SU-DHL-6 (cell line): ENCODE measurements around the gene ETFB.

Source experiments
- H2AFZ ChIP-seq: fragments of 200-600 bp; sonication (generic); 2 replicates; pipeline ENCODE4 v1.6.1; 2014; ENCODE audit warnings: low read depth, mild to moderate bottlenecking, moderate library complexity, mixed read lengths, antibody characterized with exemption, low read length; ENCODE audit not compliant: severe bottlenecking
- H3F3A ChIP-seq: fragments of 200-600 bp; shearing (Covaris generic); 2 replicates; pipeline ENCODE4 v1.6.0; 2016; ENCODE audit warnings: antibody characterized with exemption, mild to moderate bottlenecking; ENCODE audit not compliant: insufficient read depth
- H3K27ac ChIP-seq: fragments of 200-600 bp; sonication (generic); 2 replicates; pipeline ENCODE4 v1.5.1; 2016; ENCODE audit warnings: low read depth, mild to moderate bottlenecking, low read length, moderate library complexity, mixed read lengths
- H3K27me3 ChIP-seq: fragments of 200-600 bp; sonication (generic), shearing (Covaris generic); 2 replicates; pipeline ENCODE4 v1.6.0; 2014; ENCODE audit warnings: mild to moderate bottlenecking, low read length
- H3K36me3 ChIP-seq: fragments of 200-600 bp; sonication (generic); 2 replicates; pipeline ENCODE4 v1.6.1; 2014; ENCODE audit warnings: mild to moderate bottlenecking, low read length, mixed read lengths
- H3K4me2 ChIP-seq: fragments of 300-600, 200-600 bp; shearing (Covaris generic), sonication (generic); 2 replicates; pipeline ENCODE4 v1.6.0; 2014; ENCODE audit warnings: low read length, low read depth, mild to moderate bottlenecking; ENCODE audit not compliant: poor library complexity, severe bottlenecking
- H3K4me3 ChIP-seq: fragments of 200-600 bp; sonication (generic); 2 replicates; pipeline ENCODE4 v1.5.1; 2014; ENCODE audit warnings: antibody characterized with exemption, low read length, mild to moderate bottlenecking, mixed read lengths; ENCODE audit not compliant: insufficient read depth, poor library complexity, severe bottlenecking
- H3K79me2 ChIP-seq: fragments of 200-600 bp; sonication (generic); 2 replicates; pipeline ENCODE4 v1.6.1; 2014; ENCODE audit warnings: mild to moderate bottlenecking, low read length, moderate library complexity; ENCODE audit not compliant: insufficient read depth
- H3K9ac ChIP-seq: fragments of 200-600 bp; sonication (generic); 2 replicates; pipeline ENCODE4 v1.7.0; 2014; ENCODE audit warnings: mild to moderate bottlenecking, low read length
- H3K9me2 ChIP-seq: fragments of 200-600 bp; sonication (generic); replicated peaks from 2 replicates; pipeline ENCODE4 v1.6.1; 2014; ENCODE audit warnings: low read length; ENCODE audit not compliant: insufficient read depth
- H3K9me3 ChIP-seq: fragments of 200-600 bp; sonication (generic); 2 replicates; pipeline ENCODE4 v1.6.1; 2014; ENCODE audit warnings: low read length, mixed read lengths; ENCODE audit not compliant: insufficient read depth
- H4K20me1 ChIP-seq: fragments of 200-600 bp; sonication (generic); 2 replicates; pipeline ENCODE4 v1.6.1; 2014; ENCODE audit warnings: low read depth, mild to moderate bottlenecking, antibody characterized with exemption, low read length, moderate library complexity, mixed read lengths
- EZH2phosphoT487 ChIP-seq: fragments of 200-600 bp; sonication (generic), shearing (Covaris generic); conservative IDR thresholded peaks from 2 replicates; pipeline ENCODE4 v1.6.1; 2018; ENCODE audit warnings: mild to moderate bottlenecking, antibody characterized with exemption, low read length, moderate library complexity, mixed read lengths
- TF ChIP-seq, protein P1 (sequence below): fragments of 200-600 bp; sonication (generic); IDR thresholded peaks from one replicate; pipeline ENCODE4 v1.5.1; 2017; ENCODE audit warnings: antibody characterized with exemption, mild to moderate bottlenecking, low read length, moderate library complexity; ENCODE audit not compliant: insufficient read depth, poor library complexity, severe bottlenecking

Gene ETFB

DNA sequence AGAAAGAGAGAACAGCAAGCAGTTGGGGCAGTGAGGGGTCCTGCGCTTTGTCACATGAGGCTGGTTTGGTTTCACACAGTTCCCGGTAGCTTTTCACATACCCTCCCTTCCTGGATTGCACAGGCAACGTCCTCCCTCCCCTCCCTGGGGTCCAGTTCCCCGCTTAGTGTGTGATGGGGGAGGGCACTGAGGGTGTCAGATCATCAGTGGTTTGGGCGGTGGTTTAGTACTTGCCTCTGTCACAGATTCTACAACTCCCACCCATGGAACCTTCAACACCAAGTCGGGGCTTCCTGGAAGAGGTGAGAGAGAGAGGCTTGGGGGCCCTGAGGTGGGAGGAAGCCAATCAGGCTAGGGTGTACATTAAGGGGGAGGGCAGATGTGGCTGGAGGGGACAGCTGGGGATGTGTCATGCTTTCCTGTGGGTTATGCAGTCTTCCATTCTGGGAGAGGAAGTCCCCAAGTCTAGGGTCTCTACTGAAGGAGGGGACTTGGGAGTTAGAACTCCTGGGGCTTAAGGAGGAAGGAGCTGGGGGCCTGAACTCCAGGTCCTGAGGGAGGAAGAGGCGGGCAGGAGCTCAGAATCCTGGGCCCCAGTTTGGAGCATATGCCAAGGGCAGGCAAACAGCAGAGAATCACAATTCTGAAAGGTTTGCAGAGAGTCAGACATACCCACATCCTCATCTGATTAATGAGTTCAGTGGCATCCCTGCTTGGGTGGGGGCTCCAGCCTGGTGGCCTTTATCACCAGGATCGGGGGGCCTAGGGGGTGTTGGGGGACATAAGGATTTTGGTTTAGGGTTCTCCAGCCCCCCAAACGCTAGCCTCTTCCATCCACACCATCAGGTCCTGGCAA, 6.7 kb upstream of the ETFB start, which contains the start of gene NKG7:
Gene NKG7, minus strand, starts transcription at position 6 of the 856 bp plus-strand sequence. CDS start 119 bp downstream, outside the sequence.
- H3K27ac ChIP-seq, result no peak within 1 kb of the TSS
- H4K20me1 ChIP-seq, result no peaks in the 10 kb centered on the region
- no peaks in the 10 kb centered on the region for H3K79me2 ChIP-seq
- no peak within 1 kb of the TSS for H3K4me3 ChIP-seq
- H3K9ac ChIP-seq, result no peak within 1 kb of the TSS
- no peak within 1 kb of the TSS for H2AFZ ChIP-seq
- H3F3A ChIP-seq, result no peaks in the 10 kb centered on the region
- no peaks in the 10 kb centered on the region for H3K36me3 ChIP-seq
- no peaks in the 10 kb centered on the region for H3K9me3 ChIP-seq
- H3K9me2 ChIP-seq, result no peaks in the 10 kb centered on the region
- TF ChIP-seq, protein P1, sequence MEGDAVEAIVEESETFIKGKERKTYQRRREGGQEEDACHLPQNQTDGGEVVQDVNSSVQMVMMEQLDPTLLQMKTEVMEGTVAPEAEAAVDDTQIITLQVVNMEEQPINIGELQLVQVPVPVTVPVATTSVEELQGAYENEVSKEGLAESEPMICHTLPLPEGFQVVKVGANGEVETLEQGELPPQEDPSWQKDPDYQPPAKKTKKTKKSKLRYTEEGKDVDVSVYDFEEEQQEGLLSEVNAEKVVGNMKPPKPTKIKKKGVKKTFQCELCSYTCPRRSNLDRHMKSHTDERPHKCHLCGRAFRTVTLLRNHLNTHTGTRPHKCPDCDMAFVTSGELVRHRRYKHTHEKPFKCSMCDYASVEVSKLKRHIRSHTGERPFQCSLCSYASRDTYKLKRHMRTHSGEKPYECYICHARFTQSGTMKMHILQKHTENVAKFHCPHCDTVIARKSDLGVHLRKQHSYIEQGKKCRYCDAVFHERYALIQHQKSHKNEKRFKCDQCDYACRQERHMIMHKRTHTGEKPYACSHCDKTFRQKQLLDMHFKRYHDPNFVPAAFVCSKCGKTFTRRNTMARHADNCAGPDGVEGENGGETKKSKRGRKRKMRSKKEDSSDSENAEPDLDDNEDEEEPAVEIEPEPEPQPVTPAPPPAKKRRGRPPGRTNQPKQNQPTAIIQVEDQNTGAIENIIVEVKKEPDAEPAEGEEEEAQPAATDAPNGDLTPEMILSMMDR, result no peak
- no peak for TF ChIP-seq EZH2phosphoT487
- no peak within 1 kb of the TSS for H3K4me2 ChIP-seq
- H3K27me3 ChIP-seq, result no peaks in the 10 kb centered on the region

DNA sequence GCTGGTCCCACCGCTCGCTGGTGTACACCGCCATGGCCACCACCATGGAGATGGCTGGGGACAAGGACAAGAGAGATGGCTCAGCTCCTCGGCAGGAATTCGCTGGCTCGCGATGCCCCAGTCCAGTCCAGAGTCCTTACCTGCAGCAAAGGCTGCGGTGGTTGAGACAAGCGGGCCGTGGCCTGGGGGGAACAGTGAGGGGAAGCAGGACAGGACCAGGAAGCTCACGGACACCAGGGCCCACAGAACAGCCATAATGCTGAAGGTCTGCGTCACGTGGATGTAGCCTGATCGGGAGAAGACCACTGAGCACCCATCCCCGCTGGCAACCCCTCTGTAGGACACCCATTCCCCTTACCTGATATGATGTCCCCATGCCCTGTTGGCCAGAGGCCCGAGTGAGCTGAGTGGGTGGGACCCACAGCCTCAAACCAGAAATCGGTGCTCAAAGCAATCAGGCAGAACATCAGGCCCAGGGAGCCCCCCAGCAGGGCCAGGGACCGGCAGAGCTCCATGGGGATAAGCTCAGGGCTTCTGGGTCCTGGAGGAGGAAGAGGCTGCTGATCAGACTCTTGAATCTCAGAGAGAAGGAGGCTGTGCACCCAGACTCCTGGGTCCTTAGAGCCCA, 5.9 kb upstream of the ETFB start:
- Histone ChIP-seq H3K36me3 (no peaks in the 10 kb centered on the region), H4K20me1 (no peaks in the 10 kb centered on the region), H3K9me2 (no peaks in the 10 kb centered on the region), H3K9me3 (no peaks in the 10 kb centered on the region), H3F3A (no peaks in the 10 kb centered on the region), H3K4me3 (no peak overlapping the region), H3K27ac (no peak overlapping the region), H2AFZ (no peak overlapping the region), H3K27me3 (no peaks in the 10 kb centered on the region), H3K4me2 (no peak overlapping the region), H3K79me2 (no peaks in the 10 kb centered on the region), H3K9ac (no peak overlapping the region)
- TF ChIP-seq, protein P1, result no peak
- TF ChIP-seq EZH2phosphoT487, result no peak

DNA sequence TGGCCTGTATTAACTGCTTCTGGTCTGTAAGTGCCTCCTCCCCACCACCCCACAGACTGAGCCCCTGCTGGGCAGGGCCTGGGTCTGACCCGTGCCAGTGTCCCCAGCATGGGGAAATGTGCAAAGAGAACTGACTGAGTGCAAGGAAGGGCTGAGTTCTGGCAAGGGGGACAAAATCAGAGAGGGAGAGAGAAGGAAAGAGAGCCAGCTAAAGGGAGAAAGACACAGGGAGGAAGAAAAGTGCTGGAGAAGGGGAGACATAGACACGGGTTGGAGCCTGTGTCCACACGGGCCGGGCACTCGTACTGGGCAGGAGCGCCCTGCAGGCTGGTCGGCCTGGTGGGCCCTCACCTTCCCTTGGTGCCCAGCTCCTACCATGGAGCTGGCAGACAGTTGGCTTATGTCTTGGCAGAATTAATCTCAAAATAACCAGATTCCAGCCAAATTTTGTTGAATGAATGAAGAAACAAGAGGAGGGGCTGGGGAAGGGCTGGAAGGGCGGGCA, 5.0 kb upstream of the ETFB start:
- no peaks in the 10 kb centered on the region for H3K27me3 ChIP-seq
- no peak overlapping the region for H3K4me3 ChIP-seq
- H2AFZ ChIP-seq, result no peak overlapping the region
- H3K27ac ChIP-seq, result no peak overlapping the region
- no peaks in the 10 kb centered on the region for H4K20me1 ChIP-seq
- no peaks in the 10 kb centered on the region for H3K36me3 ChIP-seq
- no peak overlapping the region for H3K4me2 ChIP-seq
- H3K9me3 ChIP-seq, result no peaks in the 10 kb centered on the region
- no peaks in the 10 kb centered on the region for H3K9me2 ChIP-seq
- no peak for TF ChIP-seq EZH2phosphoT487
- TF ChIP-seq, protein P1, result no peak
- H3F3A ChIP-seq, result no peaks in the 10 kb centered on the region
- H3K9ac ChIP-seq, result no peak overlapping the region
- H3K79me2 ChIP-seq, result no peaks in the 10 kb centered on the region
